ENCODE results near the gene DVL2.
A peak's percentile ranks its signal among the peaks of the same experiment; 100 is the strongest.
"Not testable (repeated sequence)": the region's sequence is repeated elsewhere in the genome, so short reads cannot be mapped to it uniquely, and the experiment has no call there.

DVL2 gene

DNA sequence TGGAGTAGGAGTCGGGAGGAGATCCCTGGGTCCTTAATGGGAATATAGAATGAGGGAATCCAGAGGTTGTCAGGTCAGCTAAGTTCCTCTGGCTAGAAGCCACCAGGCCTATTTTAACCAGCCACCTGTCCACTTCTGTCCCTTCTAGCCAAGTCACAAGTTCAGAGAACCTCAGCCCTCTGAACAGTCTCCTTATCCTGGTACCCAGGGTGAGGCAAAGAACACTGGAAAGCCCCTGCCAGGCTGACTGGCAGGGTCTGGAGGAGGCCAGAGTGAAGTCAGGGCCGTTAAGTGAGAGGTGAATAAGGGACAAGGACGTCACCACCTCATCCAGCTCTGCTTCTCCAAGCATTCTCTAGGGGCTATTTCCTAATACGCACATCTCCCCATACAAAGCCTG lies 14.5 kb upstream of the DVL2 start:
- Histone ChIP-seq H3K36me3 (ENCODE audit: insufficient read depth) (no peaks in the 10 kb centered on the region), H2AFZ (ENCODE audit: low read depth) (no peak overlapping the region), H3K4me2 (no peak overlapping the region), H3K27ac (no peak overlapping the region), H3K4me1 (ENCODE audit: low read depth, poor library complexity, severe bottlenecking) (no peaks in the 10 kb centered on the region), H3K4me3 (IDR thresholded peaks at IDR 0.05; ENCODE audit: insufficient read depth, low read depth, low read length) (no peak overlapping the region), H3K79me2 (ENCODE audit: insufficient read depth, low read depth) (no peaks in the 10 kb centered on the region), H4K20me1 (ENCODE audit: insufficient read depth) (no peaks in the 10 kb centered on the region), H3K27me3 (ENCODE audit: insufficient read depth, low read depth) (no peaks in the 10 kb centered on the region), H3K9ac (no peak overlapping the region)
- TF ChIP-seq, protein P1, sequence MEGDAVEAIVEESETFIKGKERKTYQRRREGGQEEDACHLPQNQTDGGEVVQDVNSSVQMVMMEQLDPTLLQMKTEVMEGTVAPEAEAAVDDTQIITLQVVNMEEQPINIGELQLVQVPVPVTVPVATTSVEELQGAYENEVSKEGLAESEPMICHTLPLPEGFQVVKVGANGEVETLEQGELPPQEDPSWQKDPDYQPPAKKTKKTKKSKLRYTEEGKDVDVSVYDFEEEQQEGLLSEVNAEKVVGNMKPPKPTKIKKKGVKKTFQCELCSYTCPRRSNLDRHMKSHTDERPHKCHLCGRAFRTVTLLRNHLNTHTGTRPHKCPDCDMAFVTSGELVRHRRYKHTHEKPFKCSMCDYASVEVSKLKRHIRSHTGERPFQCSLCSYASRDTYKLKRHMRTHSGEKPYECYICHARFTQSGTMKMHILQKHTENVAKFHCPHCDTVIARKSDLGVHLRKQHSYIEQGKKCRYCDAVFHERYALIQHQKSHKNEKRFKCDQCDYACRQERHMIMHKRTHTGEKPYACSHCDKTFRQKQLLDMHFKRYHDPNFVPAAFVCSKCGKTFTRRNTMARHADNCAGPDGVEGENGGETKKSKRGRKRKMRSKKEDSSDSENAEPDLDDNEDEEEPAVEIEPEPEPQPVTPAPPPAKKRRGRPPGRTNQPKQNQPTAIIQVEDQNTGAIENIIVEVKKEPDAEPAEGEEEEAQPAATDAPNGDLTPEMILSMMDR (conservative IDR thresholded peaks at IDR 0.05; ENCODE audit: low read depth, low read length) = no peak

DNA sequence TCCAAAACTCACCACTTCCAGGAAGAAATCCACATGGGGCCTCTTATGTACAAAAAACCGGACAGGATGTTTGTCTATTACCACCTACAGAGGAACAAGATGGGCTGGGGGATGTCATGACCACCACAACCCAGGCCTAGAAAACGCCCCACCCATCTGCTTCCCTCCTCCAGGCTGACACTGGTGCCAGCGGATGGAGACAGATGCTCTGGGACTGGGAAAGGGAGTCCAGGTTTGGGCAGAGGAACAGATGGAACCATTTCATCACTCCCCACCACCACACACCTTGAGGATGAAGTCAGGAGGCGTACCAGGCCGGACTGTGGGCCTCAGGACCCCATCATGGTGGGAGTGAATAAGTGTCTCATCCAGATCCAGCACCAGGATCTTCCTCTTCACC lies 12.5 kb upstream of the DVL2 start:
- H3K27me3 ChIP-seq (ENCODE audit: insufficient read depth, low read depth) = no peaks in the 10 kb centered on the region
- no peak overlapping the region for H3K9ac ChIP-seq
- H3K27ac ChIP-seq = no peak overlapping the region
- no peak overlapping the region for H2AFZ ChIP-seq (ENCODE audit: low read depth)
- no peaks in the 10 kb centered on the region for H4K20me1 ChIP-seq (ENCODE audit: insufficient read depth)
- H3K4me1 ChIP-seq (ENCODE audit: low read depth, poor library complexity, severe bottlenecking) = no peaks in the 10 kb centered on the region
- TF ChIP-seq, protein P1 (conservative IDR thresholded peaks at IDR 0.05; ENCODE audit: low read depth, low read length) = no peak
- no peaks in the 10 kb centered on the region for H3K36me3 ChIP-seq (ENCODE audit: insufficient read depth)
- no peak overlapping the region for H3K4me3 ChIP-seq (IDR thresholded peaks at IDR 0.05; ENCODE audit: insufficient read depth, low read depth, low read length)
- H3K4me2 ChIP-seq = no peak overlapping the region
- no peaks in the 10 kb centered on the region for H3K79me2 ChIP-seq (ENCODE audit: insufficient read depth, low read depth)

DNA sequence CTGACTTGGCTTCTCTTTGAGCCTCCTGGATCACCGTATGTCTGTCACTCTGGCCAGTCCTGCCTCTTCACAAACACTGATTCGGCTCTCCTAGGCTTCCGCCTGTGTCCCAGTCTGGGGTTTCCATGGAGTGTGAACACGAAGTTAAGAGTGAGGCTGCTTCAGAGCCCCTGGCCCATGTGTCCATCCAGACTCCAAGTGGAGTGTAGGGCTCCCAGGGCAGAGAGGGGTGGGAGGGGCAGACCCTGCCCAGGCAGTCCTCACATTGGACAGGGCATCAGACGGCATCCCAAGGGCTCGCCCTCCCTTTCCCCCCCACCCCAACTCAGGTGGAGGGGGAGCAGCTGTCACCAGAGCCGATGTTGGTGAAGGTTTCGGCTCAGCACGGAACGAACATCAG lies 9.5 kb upstream of the DVL2 start:
- not testable (repeated sequence) for H3K36me3 ChIP-seq (ENCODE audit: insufficient read depth); H2AFZ ChIP-seq (ENCODE audit: low read depth); H3K4me2 ChIP-seq; H3K4me3 ChIP-seq (IDR thresholded peaks at IDR 0.05; ENCODE audit: insufficient read depth, low read depth, low read length); H3K79me2 ChIP-seq (ENCODE audit: insufficient read depth, low read depth); H3K27ac ChIP-seq; H3K27me3 ChIP-seq (ENCODE audit: insufficient read depth, low read depth); H3K4me1 ChIP-seq (ENCODE audit: low read depth, poor library complexity, severe bottlenecking); H4K20me1 ChIP-seq (ENCODE audit: insufficient read depth); H3K9ac ChIP-seq

DNA sequence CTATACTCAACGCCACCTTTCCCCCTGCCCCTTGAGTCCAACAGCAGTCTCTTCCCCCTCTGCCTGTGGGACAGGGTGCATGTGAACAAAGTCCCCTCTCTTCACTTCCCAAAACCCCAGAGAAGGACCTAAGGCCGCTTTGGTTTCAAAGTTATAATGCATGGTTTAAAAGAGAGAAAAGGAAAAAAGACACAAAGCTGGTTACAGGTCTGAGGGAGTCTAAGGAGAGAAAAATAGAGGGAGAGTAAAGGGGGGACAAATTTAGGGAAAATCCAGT lies 9.1 kb upstream of the DVL2 start:
- H3K4me1 ChIP-seq (ENCODE audit: low read depth, poor library complexity, severe bottlenecking) = no peaks in the 10 kb centered on the region
- no peak overlapping the region for H3K9ac ChIP-seq
- H3K27me3 ChIP-seq (ENCODE audit: insufficient read depth, low read depth) = no peaks in the 10 kb centered on the region
- TF ChIP-seq, protein P1 (conservative IDR thresholded peaks at IDR 0.05; ENCODE audit: low read depth, low read length) = no peak
- H3K27ac ChIP-seq = no peak overlapping the region
- H3K36me3 ChIP-seq (ENCODE audit: insufficient read depth) = no peaks in the 10 kb centered on the region
- no peaks in the 10 kb centered on the region for H4K20me1 ChIP-seq (ENCODE audit: insufficient read depth)
- no peaks in the 10 kb centered on the region for H3K79me2 ChIP-seq (ENCODE audit: insufficient read depth, low read depth)
- H2AFZ ChIP-seq (ENCODE audit: low read depth) = no peak overlapping the region
- no peak overlapping the region for H3K4me2 ChIP-seq
- H3K4me3 ChIP-seq (IDR thresholded peaks at IDR 0.05; ENCODE audit: insufficient read depth, low read depth, low read length) = no peak overlapping the region

DNA sequence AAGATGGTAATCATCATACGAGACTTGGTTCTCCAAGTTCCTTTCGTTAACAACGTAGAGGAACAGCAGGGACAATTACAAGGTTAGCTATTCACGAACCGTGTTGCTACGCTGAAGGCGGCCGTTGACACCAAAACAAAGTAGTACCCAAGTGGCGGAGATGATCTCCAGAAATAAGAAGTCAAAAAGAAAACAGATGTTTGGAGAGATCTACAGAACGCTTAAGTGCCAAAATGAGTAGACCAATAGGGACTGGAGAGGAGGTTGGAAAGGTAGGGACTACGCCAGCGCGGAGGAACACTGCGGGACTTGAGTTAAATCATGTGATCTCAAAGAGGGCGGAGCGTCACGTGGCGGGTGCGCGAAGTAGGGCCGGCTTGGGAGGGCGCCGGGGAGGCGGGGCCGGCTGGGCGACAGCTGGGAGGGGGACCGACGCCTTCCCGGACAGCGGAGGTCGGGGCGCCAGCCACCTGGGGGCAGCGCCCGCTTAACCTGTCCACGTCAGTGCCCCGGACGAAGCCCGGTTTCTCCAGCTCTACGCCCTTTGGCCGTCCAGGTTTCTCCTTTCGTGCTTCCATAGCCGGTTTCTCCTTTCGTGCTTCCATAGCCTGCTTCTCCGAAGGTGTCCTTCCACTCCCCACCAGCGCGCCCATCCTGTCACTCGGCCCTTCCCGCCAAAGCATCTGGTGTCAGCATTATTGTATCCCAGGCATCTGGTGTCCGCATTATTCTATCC lies 8.6 kb upstream of the DVL2 start:
- Histone ChIP-seq H2AFZ (ENCODE audit: low read depth) (peak overlapping the region; percentile 34; the same call in 1 of the 2 replicates), H3K4me2 (no peak overlapping the region), H3K9ac (peak overlapping the region; percentile 39; the same call in 1 of the 2 replicates), H3K27me3 (ENCODE audit: insufficient read depth, low read depth) (no peaks in the 10 kb centered on the region), H3K4me3 (IDR thresholded peaks at IDR 0.05; ENCODE audit: insufficient read depth, low read depth, low read length) (no peak overlapping the region), H3K4me1 (ENCODE audit: low read depth, poor library complexity, severe bottlenecking) (no peaks in the 10 kb centered on the region), H3K36me3 (ENCODE audit: insufficient read depth) (no peaks in the 10 kb centered on the region), H3K79me2 (ENCODE audit: insufficient read depth, low read depth) (no peaks in the 10 kb centered on the region), H4K20me1 (ENCODE audit: insufficient read depth) (no peaks in the 10 kb centered on the region), H3K27ac (peak overlapping the region; percentile 39)
- TF ChIP-seq, protein P1 (conservative IDR thresholded peaks at IDR 0.05; ENCODE audit: low read depth, low read length) = no peak

Data from KMS-11 (cell line).